ENCODE data around the gene ACSS3. TPM values are rescaled to one million over a fixed set of nuclear protein-coding genes. Genes with fewer than 3 reads are reported as not detected.

The ACSS3 gene
- total and polyA plus RNA-seq, 2 of the 8 experiments (the other 6 are each of a cell fraction or from before 2014, with no cell fraction given): 14.4 to 24.0 TPM

DNA sequence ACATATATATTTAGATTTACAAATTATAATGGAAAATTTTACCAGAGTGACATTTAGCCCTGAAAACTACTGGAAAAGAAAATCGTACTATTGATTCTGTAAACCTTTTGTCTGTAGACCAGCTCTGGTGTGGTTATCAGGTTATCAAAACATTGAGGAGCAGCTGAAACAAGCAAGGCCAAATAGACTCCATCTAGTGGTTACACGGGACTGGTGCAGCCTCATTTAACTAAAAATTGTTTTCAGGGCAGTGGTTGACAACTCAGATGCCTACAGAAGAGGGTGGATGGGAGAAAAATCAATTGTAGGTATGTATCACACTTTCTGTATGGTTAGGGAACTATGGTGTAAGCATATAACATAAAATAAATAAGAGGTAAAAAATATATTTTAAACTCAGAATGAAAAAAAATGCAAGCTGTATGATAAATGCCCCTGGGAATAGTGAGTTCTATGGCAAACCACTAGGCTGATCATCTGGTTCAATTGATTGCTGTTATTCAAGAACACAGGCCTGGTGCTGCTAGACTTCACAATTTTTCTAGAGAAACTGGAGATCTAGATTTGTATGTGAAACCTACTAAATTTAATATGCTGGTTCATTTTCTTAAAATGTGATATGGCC, 51.2 kb downstream of the ACSS3 start (continued):
- TF ChIP-seq CBX5 (IDR thresholded peaks at IDR 0.05; ENCODE audit: low read depth, low read length) (no peak), KDM5A (IDR thresholded peaks at IDR 0.05; ENCODE audit: low read length) (no peak), SP4 (IDR thresholded peaks at IDR 0.05; ENCODE audit: low read length) (no peak), ASH2L (IDR thresholded peaks at IDR 0.05; ENCODE audit: low read length) (no peak)

All from H1 (cell line).